GM12865 (cell line): ENCODE measurements around the gene JARID2.
A peak's percentile ranks its signal among the peaks of the same experiment; 100 is the strongest.

Source experiments
- DNase-seq: peaks from one replicate; pipeline ENCODE4 v3.0.0; 2010; ENCODE audit warnings: low read depth
- H3K4me3 ChIP-seq: 2 replicates; pipeline ENCODE4 v1.5.1; 2011; ENCODE audit warnings: mild to moderate bottlenecking, low read depth, low read length, control low read depth
- CTCF ChIP-seq: IDR thresholded peaks from 2 replicates; pipeline ENCODE4 v1.5.1; 2011; ENCODE audit warnings: low read length, control low read depth, low read depth, inconsistent platforms; ENCODE audit not compliant: insufficient read depth; ENCODE audit errors: missing control alignments

Gene JARID2

GRCh38 chr6:15400572-15401004, 154.7 kb downstream of the JARID2 start:
- DNase-seq: peak; percentile 26
- H3K4me3 ChIP-seq: no peak overlapping the region
- no peak for TF ChIP-seq CTCF

GRCh38 chr6:15401120-15401519, 155.3 kb downstream of the JARID2 start:
- no peak overlapping the region for H3K4me3 ChIP-seq
- no peak for DNase-seq
- no peak for TF ChIP-seq CTCF

- DNase-seq: no peak
- TF ChIP-seq CTCF: no peak
These were observed 155.9 kb downstream of the JARID2 start for GRCh38 chr6:15401769-15402250.

GRCh38 chr6:15402406-15403045, 156.7 kb downstream of the JARID2 start:
- DNase-seq: no peak
- TF ChIP-seq CTCF: no peak
- no peak overlapping the region for H3K4me3 ChIP-seq

More at GRCh38 chr6:15401769-15402250, 155.9 kb downstream of the JARID2 start:
- H3K4me3 ChIP-seq: no peak overlapping the region

- DNase-seq: no peak
- TF ChIP-seq CTCF: no peak
- no peak overlapping the region for H3K4me3 ChIP-seq
These were observed 157.4 kb downstream of the JARID2 start for GRCh38 chr6:15403094-15403755.

- DNase-seq: no peak
- H3K4me3 ChIP-seq: no peak overlapping the region
- TF ChIP-seq CTCF: no peak
These were observed 158.8 kb downstream of the JARID2 start for GRCh38 chr6:15404685-15404980.
